WERI-Rb-1 (cell line): ENCODE data around the gene MROH9.

ENCODE experiments used
- DNase-seq: peaks from one replicate; pipeline ENCODE4 v3.0.0-alpha.2; 2020
- H3K27ac ChIP-seq: fragments of 250-450 bp; sonication (Bioruptor Pico); 2 replicates; pipeline ENCODE4 v1.5.1; 2020; ENCODE audit warnings: mild to moderate bottlenecking, moderate library complexity
- H3K27me3 ChIP-seq: fragments of 250-450 bp; sonication (Bioruptor Pico); 2 replicates; pipeline ENCODE4 v1.5.1; 2021; ENCODE audit warnings: mild to moderate bottlenecking, low read depth, moderate library complexity; ENCODE audit not compliant: insufficient read depth, severe bottlenecking
- H3K36me3 ChIP-seq: fragments of 250-450 bp; sonication (Bioruptor Pico); 2 replicates; pipeline ENCODE4 v1.5.1; 2020; ENCODE audit warnings: mild to moderate bottlenecking, moderate library complexity
- H3K4me3 ChIP-seq: 2 replicates; pipeline ENCODE4 v1.5.1; 2011; ENCODE audit warnings: low read depth, mild to moderate bottlenecking, control low read depth, low read length
- H3K9me3 ChIP-seq: fragments of 250-450 bp; sonication (Bioruptor Pico); 2 replicates; pipeline ENCODE4 v1.5.1; 2021; ENCODE audit warnings: mild to moderate bottlenecking, moderate library complexity; ENCODE audit not compliant: severe bottlenecking
- TF ChIP-seq, protein P1 (sequence below): IDR thresholded peaks from 2 replicates; pipeline ENCODE4 v1.5.1; 2011; ENCODE audit warnings: low read depth, mild to moderate bottlenecking, control low read depth, inconsistent platforms, low read length

The MROH9 gene

DNA sequence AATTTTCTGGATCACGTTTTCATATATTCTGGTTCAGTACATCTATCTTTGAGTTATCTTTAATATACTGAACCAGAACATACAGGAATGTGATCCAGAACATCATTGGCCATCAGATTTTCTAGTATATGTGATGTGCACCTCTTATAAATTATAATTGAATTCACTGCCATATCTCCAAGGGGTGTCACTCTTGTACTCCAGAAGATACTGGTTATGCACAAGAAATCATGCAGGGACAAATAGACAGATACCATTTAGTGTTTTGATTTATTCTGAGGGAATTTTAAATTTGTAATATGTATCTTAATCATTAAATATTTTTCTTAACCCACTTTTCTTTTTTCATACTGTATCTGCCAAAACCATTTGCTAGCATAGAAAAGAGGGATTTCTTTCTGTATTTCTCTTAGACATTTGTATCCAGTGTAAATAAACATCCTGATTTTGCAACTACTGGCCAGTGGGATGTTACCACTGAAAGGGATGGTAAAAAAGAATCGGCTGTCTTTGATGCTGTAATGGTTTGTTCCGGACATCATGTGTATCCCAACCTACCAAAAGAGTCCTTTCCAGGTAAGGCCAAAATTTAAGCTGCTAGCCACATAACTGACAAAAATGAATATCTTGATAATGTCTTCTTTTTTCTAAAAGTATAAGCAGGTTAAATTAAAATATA is 172.1 kb downstream of the MROH9 start:
- TF ChIP-seq, protein P1, sequence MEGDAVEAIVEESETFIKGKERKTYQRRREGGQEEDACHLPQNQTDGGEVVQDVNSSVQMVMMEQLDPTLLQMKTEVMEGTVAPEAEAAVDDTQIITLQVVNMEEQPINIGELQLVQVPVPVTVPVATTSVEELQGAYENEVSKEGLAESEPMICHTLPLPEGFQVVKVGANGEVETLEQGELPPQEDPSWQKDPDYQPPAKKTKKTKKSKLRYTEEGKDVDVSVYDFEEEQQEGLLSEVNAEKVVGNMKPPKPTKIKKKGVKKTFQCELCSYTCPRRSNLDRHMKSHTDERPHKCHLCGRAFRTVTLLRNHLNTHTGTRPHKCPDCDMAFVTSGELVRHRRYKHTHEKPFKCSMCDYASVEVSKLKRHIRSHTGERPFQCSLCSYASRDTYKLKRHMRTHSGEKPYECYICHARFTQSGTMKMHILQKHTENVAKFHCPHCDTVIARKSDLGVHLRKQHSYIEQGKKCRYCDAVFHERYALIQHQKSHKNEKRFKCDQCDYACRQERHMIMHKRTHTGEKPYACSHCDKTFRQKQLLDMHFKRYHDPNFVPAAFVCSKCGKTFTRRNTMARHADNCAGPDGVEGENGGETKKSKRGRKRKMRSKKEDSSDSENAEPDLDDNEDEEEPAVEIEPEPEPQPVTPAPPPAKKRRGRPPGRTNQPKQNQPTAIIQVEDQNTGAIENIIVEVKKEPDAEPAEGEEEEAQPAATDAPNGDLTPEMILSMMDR, result no peak
- Histone ChIP-seq H3K27ac (no peak overlapping the region), H3K9me3 (no peaks in the 10 kb centered on the region), H3K4me3 (no peak overlapping the region), H3K27me3 (no peaks in the 10 kb centered on the region), H3K36me3 (no peaks in the 10 kb centered on the region)
- no peak for DNase-seq

DNA sequence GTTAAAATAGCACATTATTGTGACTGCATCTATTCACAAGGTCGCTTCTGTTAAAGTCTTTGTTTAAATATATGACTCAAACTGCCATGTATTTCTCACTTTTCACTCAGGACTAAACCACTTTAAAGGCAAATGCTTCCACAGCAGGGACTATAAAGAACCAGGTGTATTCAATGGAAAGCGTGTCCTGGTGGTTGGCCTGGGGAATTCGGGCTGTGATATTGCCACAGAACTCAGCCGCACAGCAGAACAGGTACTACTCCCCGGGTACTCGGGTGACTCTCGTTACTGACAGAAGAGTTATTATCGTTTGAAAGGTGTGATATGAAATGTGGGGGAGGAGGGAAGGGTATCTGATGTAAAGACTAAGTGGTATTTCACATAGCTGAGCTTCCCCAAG is 172.6 kb downstream of the MROH9 start:
- no peak for DNase-seq
- no peaks in the 10 kb centered on the region for H3K27me3 ChIP-seq
- TF ChIP-seq, protein P1, result no peak
- no peaks in the 10 kb centered on the region for H3K36me3 ChIP-seq
- H3K27ac ChIP-seq, result no peak overlapping the region
- H3K9me3 ChIP-seq, result no peaks in the 10 kb centered on the region
- no peak overlapping the region for H3K4me3 ChIP-seq

DNA sequence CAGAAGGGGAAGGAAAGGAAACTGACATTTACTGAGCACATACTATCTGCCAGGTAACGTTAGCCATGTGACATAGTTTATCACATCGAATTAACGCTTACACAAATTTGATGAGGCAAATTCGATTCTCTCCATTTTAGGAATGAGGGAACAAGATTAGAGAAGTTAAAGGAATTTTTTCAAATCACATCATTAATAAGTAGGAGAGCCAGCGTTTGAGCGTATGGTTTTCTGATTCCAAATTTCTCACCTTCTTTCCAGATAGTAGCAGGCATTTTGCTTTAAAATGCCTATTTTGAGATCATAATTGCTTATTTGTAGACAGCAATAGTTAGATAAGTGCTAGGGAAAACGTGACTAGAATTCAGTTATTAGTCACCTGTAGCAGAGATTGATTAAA is 174.6 kb downstream of the MROH9 start:
- Histone ChIP-seq H3K4me3 (no peak overlapping the region), H3K36me3 (no peaks in the 10 kb centered on the region), H3K27me3 (no peaks in the 10 kb centered on the region), H3K27ac (no peak overlapping the region), H3K9me3 (no peaks in the 10 kb centered on the region)
- TF ChIP-seq, protein P1, result no peak
- DNase-seq, result no peak

DNA sequence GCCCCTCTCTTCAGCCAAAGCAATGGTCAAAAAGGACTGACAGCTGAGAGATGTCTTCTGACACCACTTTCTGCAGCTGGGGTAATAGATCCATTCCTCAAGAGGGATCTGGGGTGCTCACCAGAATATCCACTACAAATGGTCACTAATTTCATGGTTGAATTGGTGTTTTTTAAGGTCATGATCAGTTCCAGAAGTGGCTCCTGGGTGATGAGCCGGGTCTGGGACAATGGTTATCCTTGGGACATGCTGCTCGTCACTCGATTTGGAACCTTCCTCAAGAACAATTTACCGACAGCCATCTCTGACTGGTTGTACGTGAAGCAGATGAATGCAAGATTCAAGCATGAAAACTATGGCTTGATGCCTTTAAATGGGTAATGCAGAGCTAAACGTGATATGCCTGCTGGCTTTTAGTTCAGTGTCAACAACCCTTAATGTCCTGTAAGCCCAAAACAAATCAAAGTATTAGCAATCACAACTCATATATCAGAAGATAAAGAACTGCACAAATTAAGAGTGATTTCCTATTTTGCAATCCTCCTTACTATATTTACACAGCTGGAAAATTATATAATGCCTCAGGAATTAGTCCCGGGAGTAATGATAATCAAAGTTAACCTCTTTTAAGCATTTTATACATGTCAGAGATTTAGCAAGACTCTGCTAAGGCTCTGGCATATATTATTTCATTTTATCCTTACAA is 175.4 kb downstream of the MROH9 start:
- Histone ChIP-seq H3K4me3 (no peak overlapping the region), H3K36me3 (no peaks in the 10 kb centered on the region), H3K9me3 (no peaks in the 10 kb centered on the region), H3K27me3 (no peaks in the 10 kb centered on the region), H3K27ac (no peak overlapping the region)
- no peak for DNase-seq
- TF ChIP-seq, protein P1, result no peak

DNA sequence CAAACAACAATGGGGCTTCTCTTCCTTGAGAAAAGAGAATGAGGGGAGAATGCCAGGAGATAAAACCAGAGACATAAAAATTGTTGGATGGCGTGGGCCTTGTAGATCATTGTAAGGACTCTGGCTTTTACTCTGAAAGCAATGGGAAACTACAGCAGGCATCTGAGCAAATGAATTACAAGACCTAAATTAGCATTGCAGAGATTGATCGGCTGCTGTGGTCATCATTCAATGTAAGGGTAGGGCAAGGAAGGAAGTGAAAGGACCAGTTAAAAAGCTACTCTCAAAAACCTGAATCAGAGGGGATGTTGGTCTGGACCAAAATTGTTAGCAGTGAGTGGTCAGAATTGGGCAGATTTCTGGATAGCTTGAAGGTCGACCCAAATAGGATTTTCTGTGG is 176.8 kb downstream of the MROH9 start:
- Histone ChIP-seq H3K27ac (no peak overlapping the region), H3K9me3 (no peaks in the 10 kb centered on the region), H3K36me3 (no peaks in the 10 kb centered on the region), H3K27me3 (no peaks in the 10 kb centered on the region), H3K4me3 (no peak overlapping the region)
- no peak for DNase-seq
- TF ChIP-seq, protein P1, result no peak
